ENCODE results near the gene CFTR.

Gene CFTR

GRCh38 chr7:117531595-117532244 lies 51.9 kb downstream of the CFTR start:
- TF ChIP-seq CTCF (IDR thresholded peaks at IDR 0.05) = no peak
- Histone ChIP-seq H3K4me1 (ENCODE audit: control insufficient read depth in 1 of 2, insufficient read depth in 1 of 2, low read depth in 1 of 2, low read length in 1 of 2) (no peaks in the 10 kb centered on the region), H3K27me3 (no peaks in the 10 kb centered on the region), H3K36me3 (no peaks in the 10 kb centered on the region), H3K9me3 (no peaks in the 10 kb centered on the region), H3K27ac (no peak overlapping the region), H3K4me3 (ENCODE audit: low read depth in 1 of 2, low read length in 1 of 2) (no peak overlapping the region)

- Histone ChIP-seq H3K27me3 (no peaks in the 10 kb centered on the region), H3K4me1 (ENCODE audit: control insufficient read depth in 1 of 2, insufficient read depth in 1 of 2, low read depth in 1 of 2, low read length in 1 of 2) (no peaks in the 10 kb centered on the region), H3K36me3 (no peaks in the 10 kb centered on the region), H3K27ac (no peak overlapping the region), H3K9me3 (no peaks in the 10 kb centered on the region), H3K4me3 (ENCODE audit: low read depth in 1 of 2, low read length in 1 of 2) (no peak overlapping the region)
- no peak for TF ChIP-seq CTCF (IDR thresholded peaks at IDR 0.05)
These were observed 58.2 kb downstream of the CFTR start for GRCh38 chr7:117538053-117538452.

- no peak for TF ChIP-seq CTCF (IDR thresholded peaks at IDR 0.05)
- Histone ChIP-seq H3K27ac (no peak overlapping the region), H3K9me3 (no peaks in the 10 kb centered on the region), H3K4me3 (ENCODE audit: low read depth in 1 of 2, low read length in 1 of 2) (no peak overlapping the region), H3K36me3 (no peaks in the 10 kb centered on the region), H3K27me3 (no peaks in the 10 kb centered on the region), H3K4me1 (ENCODE audit: control insufficient read depth in 1 of 2, insufficient read depth in 1 of 2, low read depth in 1 of 2, low read length in 1 of 2) (no peaks in the 10 kb centered on the region)
These were observed 64.2 kb downstream of the CFTR start for GRCh38 chr7:117544061-117544460.

- no peaks in the 10 kb centered on the region for H3K9me3 ChIP-seq
- no peak for TF ChIP-seq CTCF (IDR thresholded peaks at IDR 0.05)
- H3K4me3 ChIP-seq (ENCODE audit: low read depth in 1 of 2, low read length in 1 of 2) = no peak overlapping the region
- no peaks in the 10 kb centered on the region for H3K4me1 ChIP-seq (ENCODE audit: control insufficient read depth in 1 of 2, insufficient read depth in 1 of 2, low read depth in 1 of 2, low read length in 1 of 2)
- H3K27ac ChIP-seq = no peak overlapping the region
- no peaks in the 10 kb centered on the region for H3K27me3 ChIP-seq
- no peaks in the 10 kb centered on the region for H3K36me3 ChIP-seq
These were observed 68.2 kb downstream of the CFTR start for GRCh38 chr7:117548035-117548434.

- Histone ChIP-seq H3K27me3 (no peaks in the 10 kb centered on the region), H3K36me3 (no peaks in the 10 kb centered on the region), H3K9me3 (no peaks in the 10 kb centered on the region), H3K27ac (no peak overlapping the region), H3K4me3 (ENCODE audit: low read depth in 1 of 2, low read length in 1 of 2) (no peak overlapping the region), H3K4me1 (ENCODE audit: control insufficient read depth in 1 of 2, insufficient read depth in 1 of 2, low read depth in 1 of 2, low read length in 1 of 2) (no peaks in the 10 kb centered on the region)
- TF ChIP-seq CTCF (IDR thresholded peaks at IDR 0.05) = no peak
These were observed 70.8 kb downstream of the CFTR start for GRCh38 chr7:117550625-117551024.
